ENCODE measurements around the gene PCLAF. TPM values are rescaled to one million over a fixed set of nuclear protein-coding genes. Genes with fewer than 3 reads are reported as not detected.

The PCLAF gene
- total RNA-seq, 2 donors from 2014 or later: 28.9 to 78.0 TPM

DNA sequence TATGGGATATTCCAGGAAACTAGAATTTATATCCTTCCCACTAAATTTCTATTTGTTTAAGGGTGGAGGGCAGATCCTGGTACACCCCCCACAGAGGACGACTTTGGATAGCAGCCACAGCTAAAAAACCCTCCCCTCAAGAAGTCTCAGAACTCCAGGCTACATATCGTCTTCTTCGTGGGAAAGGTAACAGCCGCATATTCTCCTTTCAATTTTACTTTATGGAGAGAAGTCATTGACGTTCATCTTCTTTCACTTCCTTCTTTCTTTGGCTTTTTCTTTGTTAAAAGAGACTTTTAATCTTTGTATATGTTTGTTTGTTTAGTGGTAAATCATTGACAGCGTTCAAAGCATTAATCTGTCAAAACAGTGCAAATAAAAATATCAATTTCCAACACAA is 42.7 kb upstream of the PCLAF start:
- no peak overlapping the region for H3K9ac ChIP-seq (ENCODE audit: extremely low read depth, low read length, poor library complexity, severe bottlenecking)
- H3K4me1 Mint-ChIP-seq: no peaks in the 10 kb centered on the region
- H3K9me3 ChIP-seq (ENCODE audit: control insufficient read depth, low read length): no peaks in the 10 kb centered on the region
- no peak overlapping the region for H3K4me3 Mint-ChIP-seq
- H3K4me1 ChIP-seq (ENCODE audit: control insufficient read depth, insufficient read depth, low read length): no peaks in the 10 kb centered on the region
- H3K27me3 Mint-ChIP-seq (ENCODE audit: insufficient read depth): no peaks in the 10 kb centered on the region
- H3K36me3 Mint-ChIP-seq (ENCODE audit: low read depth): peaks cover 61% of the 10 kb centered on the region
- no peak overlapping the region for H3K27ac ChIP-seq (ENCODE audit: low read depth, low read length)
- no peak for DNase-seq
- WGBS, 2 experiments (ENCODE audit: insufficient coverage in 1 of 2, insufficient read length in 1 of 2): 95 to 96% methylated on average over 4 to 6 of the region's 6 CpGs
- no peak overlapping the region for H3K4me3 ChIP-seq (ENCODE audit: low read length)
- peaks cover 71% of the 10 kb centered on the region for H3K36me3 ChIP-seq (ENCODE audit: control insufficient read depth, insufficient read depth, low read length)
- H3K9me3 Mint-ChIP-seq: no peaks in the 10 kb centered on the region
- no peak overlapping the region for H3K27ac Mint-ChIP-seq
- TF ChIP-seq, protein P1, sequence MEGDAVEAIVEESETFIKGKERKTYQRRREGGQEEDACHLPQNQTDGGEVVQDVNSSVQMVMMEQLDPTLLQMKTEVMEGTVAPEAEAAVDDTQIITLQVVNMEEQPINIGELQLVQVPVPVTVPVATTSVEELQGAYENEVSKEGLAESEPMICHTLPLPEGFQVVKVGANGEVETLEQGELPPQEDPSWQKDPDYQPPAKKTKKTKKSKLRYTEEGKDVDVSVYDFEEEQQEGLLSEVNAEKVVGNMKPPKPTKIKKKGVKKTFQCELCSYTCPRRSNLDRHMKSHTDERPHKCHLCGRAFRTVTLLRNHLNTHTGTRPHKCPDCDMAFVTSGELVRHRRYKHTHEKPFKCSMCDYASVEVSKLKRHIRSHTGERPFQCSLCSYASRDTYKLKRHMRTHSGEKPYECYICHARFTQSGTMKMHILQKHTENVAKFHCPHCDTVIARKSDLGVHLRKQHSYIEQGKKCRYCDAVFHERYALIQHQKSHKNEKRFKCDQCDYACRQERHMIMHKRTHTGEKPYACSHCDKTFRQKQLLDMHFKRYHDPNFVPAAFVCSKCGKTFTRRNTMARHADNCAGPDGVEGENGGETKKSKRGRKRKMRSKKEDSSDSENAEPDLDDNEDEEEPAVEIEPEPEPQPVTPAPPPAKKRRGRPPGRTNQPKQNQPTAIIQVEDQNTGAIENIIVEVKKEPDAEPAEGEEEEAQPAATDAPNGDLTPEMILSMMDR (conservative IDR thresholded peaks at IDR 0.05): no peak
- no peaks in the 10 kb centered on the region for H3K27me3 ChIP-seq (ENCODE audit: control insufficient read depth, insufficient read depth, low read length, poor library complexity, severe bottlenecking)

DNA sequence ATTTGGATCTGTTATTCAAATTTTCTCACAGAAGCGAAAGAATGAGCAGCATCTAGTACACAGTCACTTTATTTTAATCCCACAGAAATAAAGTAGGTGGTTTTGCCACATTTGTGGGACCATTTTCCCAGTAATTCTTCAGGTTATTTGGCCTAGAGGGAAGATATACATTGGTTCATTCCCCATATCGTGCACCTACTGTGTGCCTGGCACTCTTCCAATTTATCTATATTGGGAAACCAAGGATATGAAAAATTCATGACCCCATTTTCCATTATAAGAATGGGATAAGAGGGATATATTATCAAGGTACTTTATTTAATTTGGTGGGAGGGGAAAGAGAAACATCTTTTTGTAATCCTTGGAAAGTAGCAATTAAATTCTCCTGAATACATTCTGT is 41.5 kb upstream of the PCLAF start:
- Mint-ChIP-seq H3K4me3 (no peak overlapping the region), H3K9me3 (no peaks in the 10 kb centered on the region), H3K36me3 (ENCODE audit: low read depth) (peaks cover 62% of the 10 kb centered on the region), H3K4me1 (no peaks in the 10 kb centered on the region), H3K27ac (no peak overlapping the region), H3K27me3 (ENCODE audit: insufficient read depth) (no peaks in the 10 kb centered on the region)
- WGBS, 2 experiments (ENCODE audit: insufficient coverage in 1 of 2, insufficient read length in 1 of 2): 85 to 100% methylated on average over 1 to 2 of the region's 2 CpGs
- Histone ChIP-seq H3K9me3 (ENCODE audit: control insufficient read depth, low read length) (no peaks in the 10 kb centered on the region), H3K9ac (ENCODE audit: extremely low read depth, low read length, poor library complexity, severe bottlenecking) (no peak overlapping the region), H3K27me3 (ENCODE audit: control insufficient read depth, insufficient read depth, low read length, poor library complexity, severe bottlenecking) (no peaks in the 10 kb centered on the region), H3K36me3 (ENCODE audit: control insufficient read depth, insufficient read depth, low read length) (peaks cover 73% of the 10 kb centered on the region), H3K4me3 (ENCODE audit: low read length) (no peak overlapping the region), H3K27ac (ENCODE audit: low read depth, low read length) (no peak overlapping the region), H3K4me1 (ENCODE audit: control insufficient read depth, insufficient read depth, low read length) (no peaks in the 10 kb centered on the region)
- TF ChIP-seq, protein P1 (conservative IDR thresholded peaks at IDR 0.05): no peak
- no peak for DNase-seq

DNA sequence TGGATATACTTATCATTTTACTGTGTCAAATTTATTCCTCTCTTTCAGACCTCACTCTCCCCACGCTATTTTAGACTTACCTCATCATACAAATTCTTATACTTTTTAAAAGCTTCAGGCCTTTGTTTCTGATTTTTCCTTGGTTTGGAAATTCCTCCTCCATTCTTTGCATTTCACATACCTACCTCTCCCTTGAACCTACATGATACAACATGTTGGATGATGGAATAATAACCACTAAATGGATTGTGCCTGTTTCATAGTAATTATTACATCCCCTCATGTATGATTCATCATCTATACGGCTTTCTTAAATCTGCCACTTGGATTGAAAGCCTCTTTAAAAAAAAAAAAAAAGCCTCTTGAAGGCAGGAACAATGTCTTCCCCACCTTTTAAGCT is 31.0 kb upstream of the PCLAF start:
- no peaks in the 10 kb centered on the region for H3K27me3 Mint-ChIP-seq (ENCODE audit: insufficient read depth)
- 89 to 91% methylated on average over 2 of the region's 2 CpGs for WGBS, 2 experiments (ENCODE audit: insufficient coverage in 1 of 2, insufficient read length in 1 of 2)
- no peak for DNase-seq
- Histone ChIP-seq H3K27me3 (ENCODE audit: control insufficient read depth, insufficient read depth, low read length, poor library complexity, severe bottlenecking) (no peaks in the 10 kb centered on the region), H3K27ac (ENCODE audit: low read depth, low read length) (no peak overlapping the region), H3K4me3 (ENCODE audit: low read length) (no peak overlapping the region), H3K4me1 (ENCODE audit: control insufficient read depth, insufficient read depth, low read length) (no peaks in the 10 kb centered on the region), H3K36me3 (ENCODE audit: control insufficient read depth, insufficient read depth, low read length) (peaks cover 87% of the 10 kb centered on the region), H3K9ac (ENCODE audit: extremely low read depth, low read length, poor library complexity, severe bottlenecking) (no peak overlapping the region), H3K9me3 (ENCODE audit: control insufficient read depth, low read length) (no peaks in the 10 kb centered on the region)
- H3K9me3 Mint-ChIP-seq: no peaks in the 10 kb centered on the region
- no peak overlapping the region for H3K4me3 Mint-ChIP-seq
- peaks cover 62% of the 10 kb centered on the region for H3K36me3 Mint-ChIP-seq (ENCODE audit: low read depth)
- no peak overlapping the region for H3K27ac Mint-ChIP-seq
- H3K4me1 Mint-ChIP-seq: no peaks in the 10 kb centered on the region
- TF ChIP-seq, protein P1 (conservative IDR thresholded peaks at IDR 0.05): no peak

Data from endodermal cell (in vitro differentiated cells).